PC-9 (cell line): Measurements from ENCODE around the gene CYS1. TPM values are rescaled to one million over a fixed set of nuclear protein-coding genes. Genes with fewer than 3 reads are reported as not detected.

Source experiments
- BruUV-seq: library from RNA; stranded (reverse); fragments of 400-500 nt; replicated peaks from 2 replicates; lab custom pipeline; 2021; lab: Mats Ljungman, UMichigan
- CTCF ChIA-PET: fragments of 300-600 bp; sonication (Branson Sonifier 250); formaldehyde crosslinking; loops from one replicate; lab custom pipeline; 2022; ENCODE audit warnings: antibody characterized with exemption; lab: Charles Lee
- POLR2A ChIA-PET: fragments of 300-600 bp; sonication (Branson Sonifier 250); formaldehyde crosslinking; loops from one replicate; lab custom pipeline; 2022; ENCODE audit warnings: antibody characterized with exemption; ENCODE audit not compliant: unreplicated experiment; lab: Charles Lee
- DNase-seq, 2 experiments: peaks; one replicate each; pipeline versions ENCODE4 v3.0.0 to v3.0.0-alpha.2; 2015 to 2022; ENCODE audit warnings: mixed read lengths in 1 of 2
- H2AFZ ChIP-seq: fragments of 200-600 bp; sonication (generic); 2 replicates; pipeline ENCODE4 v1.8.1; 2017; ENCODE audit warnings: antibody characterized with exemption
- H3F3A ChIP-seq: fragments of 200-600 bp; sonication (generic); 2 replicates; pipeline ENCODE4 v1.8.1; 2017; ENCODE audit warnings: antibody characterized with exemption, mild to moderate bottlenecking, low read depth; ENCODE audit not compliant: insufficient read depth
- H3K27ac ChIP-seq: fragments of 200-600 bp; sonication (generic); 2 replicates; pipeline ENCODE4 v1.6.1; 2016; ENCODE audit warnings: mixed run types
- H3K27me3 ChIP-seq: fragments of 200-600 bp; sonication (generic); 2 replicates; pipeline ENCODE4 v1.6.1; 2016; ENCODE audit warnings: low read depth, mixed run types; ENCODE audit not compliant: insufficient read depth
- H3K36me3 ChIP-seq: fragments of 200-600 bp; sonication (generic); 2 replicates; pipeline ENCODE4 v1.6.1; 2016; ENCODE audit warnings: low read depth, mixed run types
- H3K4me1 ChIP-seq: fragments of 200-600 bp; sonication (generic); replicated peaks from 2 replicates; pipeline ENCODE4 v1.6.1; 2016; ENCODE audit warnings: mixed run types; ENCODE audit not compliant: insufficient read depth
- H3K4me2 ChIP-seq: fragments of 200-600 bp; sonication (generic); 2 replicates; pipeline ENCODE4 v1.6.1; 2017; ENCODE audit warnings: mixed run types
- H3K4me3 ChIP-seq: fragments of 200-600 bp; sonication (generic); 2 replicates; pipeline ENCODE4 v1.6.1; 2016; ENCODE audit warnings: mixed run types
- H3K79me2 ChIP-seq: fragments of 200-600 bp; sonication (generic); 2 replicates; pipeline ENCODE4 v1.6.1; 2017; ENCODE audit warnings: low read depth, mixed run types
- H3K9me2 ChIP-seq: fragments of 200-600 bp; sonication (generic); 2 replicates; pipeline ENCODE4 v1.8.1; 2017; ENCODE audit warnings: mild to moderate bottlenecking; ENCODE audit not compliant: insufficient read depth
- H3K9me3 ChIP-seq: fragments of 200-600 bp; sonication (generic); 2 replicates; pipeline ENCODE4 v1.8.1; 2016; ENCODE audit warnings: low read depth; ENCODE audit not compliant: insufficient read depth
- H4K20me1 ChIP-seq: fragments of 200-600 bp; sonication (generic); 2 replicates; pipeline ENCODE4 v1.8.1; 2017; ENCODE audit not compliant: insufficient read depth
- CTCF ChIP-seq: fragments of 200-600 bp; sonication (generic); conservative IDR thresholded peaks from 2 replicates; pipeline ENCODE4 v1.6.1; 2017; ENCODE audit warnings: mixed run types, antibody characterized with exemption, mild to moderate bottlenecking, moderate library complexity
- EZH2 ChIP-seq: fragments of 200-600 bp; sonication (generic); IDR thresholded peaks from 2 replicates; pipeline ENCODE4 v1.8.0; 2017; ENCODE audit warnings: antibody characterized with exemption, low read depth
- intact Hi-C: fragments of 100-400 bp; cut with micrococcal nuclease; formaldehyde crosslinking; loops from one replicate; pipeline ENCODE4 v1.10.0; 2022; ENCODE audit not compliant: unreplicated experiment
- total RNA-seq: library from RNA; stranded (reverse); gene quantifications from 2 replicates; pipeline ENCODE4 v1.2.3, GENCODE V29; 2021

The CYS1 gene
- total RNA-seq, 1 experiment from 2014 or later, result 0.61 TPM

- ChIA-PET POLR2A (no interaction called here), CTCF (interaction anchor here (5.0 kb wide), 1 partner anchor 360 kb away, joined by 35 read pairs; no protein-coding TSS in a partner anchor)
- Histone ChIP-seq H3K9me3 (no peaks in the 10 kb centered on the region), H3K27ac (no peak overlapping the region), H3K4me3 (no peak overlapping the region), H3K36me3 (no peaks in the 10 kb centered on the region), H3K27me3 (peaks cover 31% of the 10 kb centered on the region), H3F3A (peaks cover 17% of the 10 kb centered on the region), H3K4me2 (no peak overlapping the region), H4K20me1 (no peaks in the 10 kb centered on the region), H2AFZ (no peak overlapping the region), H3K79me2 (no peaks in the 10 kb centered on the region), H3K9me2 (no peaks in the 10 kb centered on the region), H3K4me1 (peaks cover 5% of the 10 kb centered on the region; the same call in 1 of the 2 replicates)
- DNase-seq, result no peak
- BruUV-seq, result no TSS peak
- intact Hi-C loops, result no loop called here
- no peak for TF ChIP-seq CTCF
- no peak for TF ChIP-seq EZH2
Measured at GRCh38 chr2:10075101-10075500, 5.1 kb downstream of the CYS1 start.

- POLR2A ChIA-PET, result no interaction called here
- intact Hi-C loops, result loop anchor here (2.0 kb wide), 2 partner anchors 49 to 595 kb away; partner anchors contain the start of gene RRM2
Measured at GRCh38 chr2:10073706-10074105, 6.5 kb downstream of the CYS1 start.

More at GRCh38 chr2:10073706-10074105, 6.5 kb downstream of the CYS1 start:
- Histone ChIP-seq H3K9me2 (no peaks in the 10 kb centered on the region), H3K4me1 (peaks cover under 1% of the 10 kb centered on the region; the same call in 1 of the 2 replicates), H2AFZ (no peak overlapping the region), H3K9me3 (no peaks in the 10 kb centered on the region), H3K27me3 (peaks cover 22% of the 10 kb centered on the region), H4K20me1 (no peaks in the 10 kb centered on the region), H3K79me2 (no peaks in the 10 kb centered on the region), H3F3A (peaks cover 10% of the 10 kb centered on the region), H3K4me3 (no peak overlapping the region), H3K36me3 (no peaks in the 10 kb centered on the region), H3K27ac (no peak overlapping the region), H3K4me2 (no peak overlapping the region)
- DNase-seq, result no peak
- no TSS peak for BruUV-seq
- TF ChIP-seq CTCF (no peak), EZH2 (no peak)
- CTCF ChIA-PET, result interaction anchor here (0.5 to 5.0 kb wide), 2 partner anchors 350 to 361 kb away, joined by 3 to 35 read pairs; no protein-coding TSS in a partner anchor
